Esophagus muscularis mucosa (tissue), 3 donors: Measurements from ENCODE around the gene CIT.

Source experiments
- CTCF ChIP-seq, 3 experiments: fragments of 200-600 bp in 2 of 3; fragments of 450-650 bp in 1 of 3; sonication (generic) in 2 of 3; IDR thresholded peaks; one replicate each; pipeline ENCODE4 v1.5.1; 2017 to 2019; ENCODE audit warnings: antibody characterized with exemption in 3 of 3, mild to moderate bottlenecking in 2 of 3, moderate library complexity in 1 of 3
- POLR2A ChIP-seq: fragments of 450-650 bp; IDR thresholded peaks from one replicate; pipeline ENCODE4 v1.6.1; 2017; ENCODE audit warnings: antibody characterized with exemption, moderate library complexity, mild to moderate bottlenecking, low read depth
- POLR2AphosphoS5 ChIP-seq, 2 donors: sonication (generic); formaldehyde crosslinking; IDR thresholded peaks; one replicate each; pipeline ENCODE4 v1.6.1; 2017; ENCODE audit warnings: antibody characterized with exemption in 2 of 2

- TF ChIP-seq CTCF (IDR thresholded peaks at IDR 0.05), result no peak
- TF ChIP-seq POLR2AphosphoS5 (IDR thresholded peaks at IDR 0.05), result no peak
- TF ChIP-seq POLR2A, result no peak
These were observed 165.4 kb downstream of the CIT start for GRCh38 chr12:119711693-119712092.
